Astrocyte of the cerebellum (primary cell): ENCODE measurements around the gene KRTAP23-1.
A peak's percentile ranks its signal among the peaks of the same experiment; 100 is the strongest.

Experiments used
- DNase-seq: peaks from one replicate; pipeline ENCODE4 v3.0.0-alpha.2; 2011; ENCODE audit warnings: low read depth
- H3K4me3 ChIP-seq: 2 replicates; pipeline ENCODE4 v1.5.1; 2011; ENCODE audit warnings: mild to moderate bottlenecking, low read depth, low read length, moderate library complexity
- in situ Hi-C: cut with HindIII; loops from 2 replicates; pipeline ENCODE4 v1.10.0; 2017; ENCODE audit warnings: low sequenced_read_pairs
- TF ChIP-seq, protein P1 (sequence below): IDR thresholded peaks from 2 replicates; pipeline ENCODE4 v1.5.1; 2012; ENCODE audit warnings: low read length, low read depth, moderate library complexity, mild to moderate bottlenecking; ENCODE audit errors: missing control alignments

The KRTAP23-1 gene

GRCh38 chr21:30337772-30338171 lies 10.6 kb downstream of the KRTAP23-1 start:
- in situ Hi-C loops, result no loop called here
- no peak overlapping the region for H3K4me3 ChIP-seq
- DNase-seq, result no peak
- TF ChIP-seq, protein P1, sequence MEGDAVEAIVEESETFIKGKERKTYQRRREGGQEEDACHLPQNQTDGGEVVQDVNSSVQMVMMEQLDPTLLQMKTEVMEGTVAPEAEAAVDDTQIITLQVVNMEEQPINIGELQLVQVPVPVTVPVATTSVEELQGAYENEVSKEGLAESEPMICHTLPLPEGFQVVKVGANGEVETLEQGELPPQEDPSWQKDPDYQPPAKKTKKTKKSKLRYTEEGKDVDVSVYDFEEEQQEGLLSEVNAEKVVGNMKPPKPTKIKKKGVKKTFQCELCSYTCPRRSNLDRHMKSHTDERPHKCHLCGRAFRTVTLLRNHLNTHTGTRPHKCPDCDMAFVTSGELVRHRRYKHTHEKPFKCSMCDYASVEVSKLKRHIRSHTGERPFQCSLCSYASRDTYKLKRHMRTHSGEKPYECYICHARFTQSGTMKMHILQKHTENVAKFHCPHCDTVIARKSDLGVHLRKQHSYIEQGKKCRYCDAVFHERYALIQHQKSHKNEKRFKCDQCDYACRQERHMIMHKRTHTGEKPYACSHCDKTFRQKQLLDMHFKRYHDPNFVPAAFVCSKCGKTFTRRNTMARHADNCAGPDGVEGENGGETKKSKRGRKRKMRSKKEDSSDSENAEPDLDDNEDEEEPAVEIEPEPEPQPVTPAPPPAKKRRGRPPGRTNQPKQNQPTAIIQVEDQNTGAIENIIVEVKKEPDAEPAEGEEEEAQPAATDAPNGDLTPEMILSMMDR, result no peak

- in situ Hi-C loops, result no loop called here
- no peak for DNase-seq
- TF ChIP-seq, protein P1, result no peak
Measured at GRCh38 chr21:30337276-30337744, 11.1 kb downstream of the KRTAP23-1 start, which contains the start of gene KRTAP27-1. Gene KRTAP27-1, minus strand, starts transcription at chr21:30337694. Its CDS starts 26 bp downstream, at chr21:30337668.

DNA sequence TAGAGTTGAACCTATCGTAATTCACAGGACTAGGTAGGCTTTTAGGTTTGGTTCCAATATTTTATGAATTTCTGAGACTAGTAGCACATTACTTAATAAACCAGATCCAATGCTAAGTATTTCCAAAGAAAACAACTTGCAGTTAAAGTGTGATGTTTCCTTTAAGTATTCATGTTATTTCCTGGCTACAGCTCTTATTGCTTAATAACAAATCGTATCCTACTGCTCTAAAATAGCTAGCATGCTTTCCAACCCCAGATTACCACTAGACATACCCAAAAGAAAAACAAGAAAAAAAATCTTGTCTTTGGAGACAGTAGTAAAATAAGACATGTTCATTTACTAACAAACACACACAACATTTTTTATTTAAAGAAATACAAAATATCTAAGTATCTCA lies 11.8 kb downstream of the KRTAP23-1 start:
- DNase-seq, result peak; percentile 45
- in situ Hi-C loops, result no loop called here
- TF ChIP-seq, protein P1, result no peak
- H3K4me3 ChIP-seq, result no peak overlapping the region

More at GRCh38 chr21:30337276-30337744, 11.1 kb downstream of the KRTAP23-1 start, which contains the start of gene KRTAP27-1:
- no peak within 1 kb of the TSS for H3K4me3 ChIP-seq

DNA sequence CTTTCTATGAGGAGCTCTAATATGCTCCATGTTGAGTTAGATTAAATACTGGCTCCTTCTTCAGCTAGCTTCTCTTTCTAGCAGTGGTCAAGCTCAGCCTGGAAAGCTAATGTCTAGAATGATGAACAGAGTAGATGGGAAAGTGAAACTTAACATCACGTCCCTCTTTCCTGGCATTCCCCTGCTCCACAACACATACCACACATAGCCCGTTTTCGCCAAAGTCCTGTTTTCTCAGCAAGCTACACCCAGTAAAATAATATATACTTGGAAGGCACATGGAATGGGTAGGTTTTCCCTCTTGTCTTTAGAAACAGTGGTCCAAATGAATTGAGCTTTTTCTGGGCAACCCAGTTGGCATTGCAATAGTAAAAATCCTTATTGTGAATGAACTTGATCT lies 14.7 kb downstream of the KRTAP23-1 start:
- no peak overlapping the region for H3K4me3 ChIP-seq
- in situ Hi-C loops, result no loop called here
- TF ChIP-seq, protein P1, result no peak
- DNase-seq, result no peak

DNA sequence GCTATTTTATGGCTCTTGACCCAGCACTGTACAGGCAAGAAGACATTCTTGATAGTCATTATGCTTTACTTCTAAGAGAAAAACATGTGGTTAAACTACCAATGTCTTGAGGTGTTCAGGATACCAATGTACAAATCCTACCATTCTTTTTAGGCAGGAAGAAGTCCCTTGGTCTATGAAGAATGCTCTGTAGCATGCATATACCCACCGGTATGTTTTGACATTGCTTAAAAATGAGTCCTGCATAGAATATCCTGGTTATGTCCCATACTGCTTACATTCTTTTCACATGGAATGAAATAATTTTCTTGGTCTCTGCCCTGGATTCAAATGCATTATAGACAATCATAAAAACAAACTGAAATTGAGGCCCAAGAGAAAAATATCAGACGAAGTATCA lies 15.7 kb downstream of the KRTAP23-1 start:
- in situ Hi-C loops, result no loop called here
- H3K4me3 ChIP-seq, result no peak overlapping the region
- TF ChIP-seq, protein P1, result no peak
- no peak for DNase-seq

DNA sequence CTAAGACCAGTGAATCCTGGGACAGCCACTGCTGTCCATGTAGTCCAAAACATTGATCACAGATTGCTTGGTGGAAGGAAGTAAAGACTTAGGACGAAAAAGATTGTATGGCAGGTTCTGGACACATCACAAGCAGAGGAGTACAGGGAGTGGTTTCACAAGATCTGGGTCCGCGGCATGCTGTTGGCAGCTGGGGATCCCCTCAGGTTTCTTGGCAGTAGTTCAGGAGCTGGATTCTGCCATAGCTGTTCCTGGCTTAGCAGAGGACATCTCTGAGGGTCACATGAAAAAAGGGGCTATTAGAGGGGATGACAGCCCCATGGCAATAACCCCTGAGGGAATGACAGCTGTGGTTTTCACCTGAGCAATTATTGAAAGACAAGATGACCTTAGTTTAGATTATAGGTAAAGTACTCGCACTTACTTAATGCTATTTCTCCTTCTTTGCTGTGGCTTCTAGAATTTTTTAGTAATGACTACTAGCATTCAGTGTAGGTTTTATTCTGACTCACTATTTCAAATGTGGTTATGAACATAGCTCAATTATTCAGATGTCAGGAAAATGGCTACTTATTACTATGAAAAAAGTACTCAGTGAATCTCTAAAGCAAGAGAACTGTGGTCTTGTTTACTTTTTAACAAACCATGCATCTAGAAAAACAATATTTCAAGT lies 19.1 kb downstream of the KRTAP23-1 start:
- TF ChIP-seq, protein P1, result no peak
- peak; percentile 41 for DNase-seq
- in situ Hi-C loops, result no loop called here
- H3K4me3 ChIP-seq, result no peak overlapping the region
